Neuronal stem cell (in vitro differentiated cells): Measurements from ENCODE around the gene ZBTB48.

Source experiments
- DNase-seq: peaks from one replicate; pipeline ENCODE4 v3.0.0-alpha.2; 2013; ENCODE audit warnings: low spot score
- H2AFZ ChIP-seq: one replicate; pipeline ENCODE4 v1.6.1; 2013; ENCODE audit warnings: mild to moderate bottlenecking, low read length, inconsistent platforms
- H2AK5ac ChIP-seq: 2 replicates; pipeline ENCODE4 v1.6.1; 2013; ENCODE audit warnings: low read depth, mild to moderate bottlenecking, inconsistent platforms, low read length, moderate library complexity, mixed read lengths
- H2BK120ac ChIP-seq: 2 replicates; pipeline ENCODE4 v1.6.1; 2013; ENCODE audit warnings: low read depth, mild to moderate bottlenecking, inconsistent platforms, low read length, moderate library complexity, mixed read lengths
- H2BK12ac ChIP-seq: one replicate; pipeline ENCODE4 v1.6.1; 2013; ENCODE audit warnings: low read length, inconsistent platforms
- H2BK15ac ChIP-seq: 2 replicates; pipeline ENCODE4 v1.6.1; 2013; ENCODE audit warnings: mild to moderate bottlenecking, low read length, inconsistent platforms, mixed read lengths
- H2BK5ac ChIP-seq: one replicate; pipeline ENCODE4 v1.6.1; 2013; ENCODE audit warnings: inconsistent platforms, mild to moderate bottlenecking, low read length, moderate library complexity
- H3K14ac ChIP-seq: one replicate; pipeline ENCODE4 v1.6.1; 2013; ENCODE audit warnings: low read length, inconsistent platforms
- H3K18ac ChIP-seq: 2 replicates; pipeline ENCODE4 v1.6.1; 2013; ENCODE audit warnings: low read length, inconsistent platforms
- H3K23ac ChIP-seq: 2 replicates; pipeline ENCODE4 v1.6.1; 2013; ENCODE audit warnings: low read depth, mild to moderate bottlenecking, mixed read lengths, low read length, inconsistent platforms; ENCODE audit not compliant: poor library complexity
- H3K27ac ChIP-seq: replicated peaks from 3 replicates; pipeline ENCODE4 v1.5.1; 2013; ENCODE audit warnings: low read length, inconsistent platforms
- H3K27me3 ChIP-seq, 3 experiments: 2 replicates each; pipeline ENCODE4 v1.6.1; 2013; ENCODE audit warnings: low read length in 3 of 3, mild to moderate bottlenecking in 2 of 3, inconsistent platforms in 1 of 3, low read depth in 1 of 3, mixed read lengths in 1 of 3, moderate library complexity in 1 of 3; ENCODE audit not compliant: control insufficient read depth in 3 of 3, insufficient read depth in 3 of 3
- H3K36me3 ChIP-seq, 2 donors: replicated peaks in 1 of 2; 2 replicates each; pipeline ENCODE4 v1.6.1; 2013; ENCODE audit warnings: low read length in 2 of 2; ENCODE audit not compliant: control insufficient read depth in 2 of 2, insufficient read depth in 2 of 2
- H3K4ac ChIP-seq: 2 replicates; pipeline ENCODE4 v1.6.1; 2013; ENCODE audit warnings: inconsistent platforms, mild to moderate bottlenecking, low read length, moderate library complexity
- H3K4me1 ChIP-seq, 2 donors: 1 replicate in 1 of 2; 2 replicates in 1 of 2; pipeline ENCODE4 v1.6.1; 2013; ENCODE audit warnings: low read length in 2 of 2, low read depth in 1 of 2; ENCODE audit not compliant: control insufficient read depth in 2 of 2, insufficient read depth in 1 of 2
- H3K4me2 ChIP-seq: one replicate; pipeline ENCODE4 v1.6.1; 2013; ENCODE audit warnings: mild to moderate bottlenecking, low read length, inconsistent platforms; ENCODE audit not compliant: insufficient read depth, poor library complexity, severe bottlenecking
- H3K4me3 ChIP-seq, 2 donors: 2 replicates each; pipeline ENCODE4 v1.5.1; 2013; ENCODE audit warnings: low read length in 2 of 2, mild to moderate bottlenecking in 2 of 2, inconsistent platforms in 1 of 2, moderate library complexity in 1 of 2
- H3K79me1 ChIP-seq: one replicate; pipeline ENCODE4 v1.6.1; 2013; ENCODE audit warnings: low read depth, mild to moderate bottlenecking, inconsistent platforms, low read length, moderate library complexity
- H3K9ac ChIP-seq: one replicate; pipeline ENCODE4 v1.6.1; 2013; ENCODE audit warnings: mild to moderate bottlenecking, low read depth, low read length, inconsistent platforms; ENCODE audit not compliant: poor library complexity
- H3K9me3 ChIP-seq, 2 donors: replicated peaks in 1 of 2; 2 replicates each; pipeline versions ENCODE3 to v1.6.1; 2013; ENCODE audit warnings: low read length in 2 of 2, mild to moderate bottlenecking in 2 of 2, inconsistent platforms in 1 of 2, low read depth in 1 of 2, mixed read lengths in 1 of 2, moderate library complexity in 1 of 2; ENCODE audit not compliant: control insufficient read depth in 2 of 2, insufficient read depth in 1 of 2
- H4K8ac ChIP-seq: one replicate; pipeline ENCODE4 v1.6.1; 2013; ENCODE audit warnings: low read depth, mild to moderate bottlenecking, inconsistent platforms, low read length, moderate library complexity
- H4K91ac ChIP-seq: one replicate; pipeline ENCODE4 v1.6.1; 2013; ENCODE audit warnings: low read length, low read depth, mild to moderate bottlenecking, inconsistent platforms; ENCODE audit not compliant: poor library complexity
- WGBS, 2 donors: extraction: QIAGEN DNeasy Blood & Tissue Kit; methylation state at CpG; one replicate each; pipeline ENCODE4 v1.1.7; 2013; ENCODE audit warnings: missing lambda C conversion rate in 2 of 2, mixed read lengths in 1 of 2; ENCODE audit not compliant: insufficient read length in 2 of 2, insufficient replicate concordance in 1 of 2; ENCODE audit errors: extremely low coverage in 2 of 2; 5-methylcytosine and 5-hydroxymethylcytosine counted together

The ZBTB48 gene

DNA sequence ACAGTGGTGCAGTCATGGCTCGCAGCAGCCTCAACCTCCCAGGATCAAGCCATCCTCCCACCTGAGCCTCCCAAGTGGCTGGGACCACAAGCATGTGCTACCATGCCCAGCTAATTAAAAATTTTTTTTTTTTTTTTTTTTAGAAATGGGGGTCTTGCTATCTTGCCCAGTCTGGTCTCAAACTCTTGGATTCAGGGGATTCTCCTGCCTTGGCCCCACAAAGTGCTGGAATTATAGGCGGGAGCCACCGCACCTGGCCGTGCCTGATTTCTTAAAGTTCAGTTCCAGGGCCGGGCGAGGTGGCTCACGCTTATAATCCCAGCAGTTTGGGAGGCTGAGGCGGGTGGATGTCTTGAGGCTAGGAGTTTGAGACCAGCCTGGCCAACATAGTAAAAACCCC is 51.3 kb downstream of the ZBTB48 start:
- Histone ChIP-seq H3K18ac (no peak overlapping the region), H3K4ac (no peak overlapping the region), H2BK12ac (no peak overlapping the region), H3K14ac (no peak overlapping the region), H2AFZ (no peak overlapping the region), H3K23ac (no peak overlapping the region), H2BK15ac (no peak overlapping the region), H3K4me1 (peaks cover under 1 to 1% of the 10 kb centered on the region in 2 donors), H3K79me1 (peaks cover 18% of the 10 kb centered on the region), H3K4me3 (no peak overlapping the region), H3K36me3 (peaks cover 65 to 94% of the 10 kb centered on the region in 2 donors), H4K91ac (no peak overlapping the region), H2BK120ac (no peak overlapping the region), H3K9ac (no peak overlapping the region), H2BK5ac (no peak overlapping the region), H3K4me2 (no peak overlapping the region), H2AK5ac (no peak overlapping the region), H3K27me3 (no peaks in the 10 kb centered on the region), H3K27ac (no peak overlapping the region), H4K8ac (no peak overlapping the region), H3K9me3 (no peaks in the 10 kb centered on the region)
- no CpG with 5 or more reads among the region's 8 CpGs for WGBS, 2 donors
- DNase-seq, result no peak

DNA sequence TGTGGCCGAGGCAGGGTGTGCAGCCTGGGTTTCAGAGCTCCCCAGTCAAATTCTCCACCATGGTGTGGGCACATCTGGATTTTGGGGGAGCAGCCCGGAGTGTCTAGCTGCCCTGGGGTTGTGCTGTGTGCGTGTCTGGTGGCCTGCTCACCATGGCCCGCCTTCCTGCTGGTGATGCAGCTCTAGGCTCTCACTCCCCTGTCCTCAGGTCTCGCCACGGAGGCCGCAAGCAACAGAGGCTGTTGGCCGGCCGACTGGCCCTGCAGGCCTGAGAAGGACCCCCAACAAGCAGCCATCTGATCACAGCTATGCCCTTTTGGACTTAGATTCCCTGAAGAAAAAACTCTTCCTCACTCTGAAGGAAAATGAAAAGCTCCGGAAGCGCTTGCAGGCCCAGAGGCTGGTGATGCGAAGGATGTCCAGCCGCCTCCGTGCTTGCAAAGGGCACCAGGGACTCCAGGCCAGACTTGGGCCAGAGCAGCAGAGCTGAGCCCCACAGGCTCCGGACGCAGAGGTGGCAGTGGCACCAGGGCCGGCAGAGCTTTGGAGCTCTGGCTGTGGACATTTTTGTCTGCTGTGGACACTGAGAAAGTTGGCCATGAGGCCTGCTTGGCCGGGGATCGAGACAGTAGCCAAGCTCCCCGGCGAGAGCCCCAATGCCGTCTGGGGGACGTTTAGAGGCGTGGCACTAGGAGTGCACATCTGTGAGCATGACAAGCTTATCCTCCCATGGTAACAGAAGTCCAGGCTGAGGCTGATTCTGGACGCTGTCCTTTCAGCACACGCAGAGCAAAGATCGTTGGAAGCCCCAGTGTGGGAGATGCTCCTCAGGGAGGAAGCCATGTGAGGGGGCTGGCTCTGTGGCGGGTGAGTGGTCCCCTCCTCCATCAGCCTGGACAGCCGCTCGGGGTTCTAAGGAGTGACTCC is 53.1 kb downstream of the ZBTB48 start:
- Histone ChIP-seq H3K18ac (no peak overlapping the region), H3K27ac (no peak overlapping the region), H3K4me1 (no peaks in the 10 kb centered on the region), H3K4me3 (no peak overlapping the region), H2BK15ac (no peak overlapping the region), H3K4ac (no peak overlapping the region), H3K23ac (peak overlapping the region; percentile 55), H4K91ac (no peak overlapping the region), H3K4me2 (no peak overlapping the region), H2BK120ac (no peak overlapping the region), H3K36me3 (peaks cover 73 to 95% of the 10 kb centered on the region in 2 donors), H2BK12ac (no peak overlapping the region), H3K9ac (no peak overlapping the region), H2AK5ac (no peak overlapping the region), H2AFZ (no peak overlapping the region), H3K9me3 (peaks cover 0 to 2% of the 10 kb centered on the region in 2 donors), H3K79me1 (peaks cover 16% of the 10 kb centered on the region), H2BK5ac (no peak overlapping the region), H4K8ac (no peak overlapping the region), H3K27me3 (no peaks in the 10 kb centered on the region), H3K14ac (no peak overlapping the region)
- WGBS, 2 donors, result no CpG with 5 or more reads among the region's 30 CpGs
- DNase-seq, result no peak

DNA sequence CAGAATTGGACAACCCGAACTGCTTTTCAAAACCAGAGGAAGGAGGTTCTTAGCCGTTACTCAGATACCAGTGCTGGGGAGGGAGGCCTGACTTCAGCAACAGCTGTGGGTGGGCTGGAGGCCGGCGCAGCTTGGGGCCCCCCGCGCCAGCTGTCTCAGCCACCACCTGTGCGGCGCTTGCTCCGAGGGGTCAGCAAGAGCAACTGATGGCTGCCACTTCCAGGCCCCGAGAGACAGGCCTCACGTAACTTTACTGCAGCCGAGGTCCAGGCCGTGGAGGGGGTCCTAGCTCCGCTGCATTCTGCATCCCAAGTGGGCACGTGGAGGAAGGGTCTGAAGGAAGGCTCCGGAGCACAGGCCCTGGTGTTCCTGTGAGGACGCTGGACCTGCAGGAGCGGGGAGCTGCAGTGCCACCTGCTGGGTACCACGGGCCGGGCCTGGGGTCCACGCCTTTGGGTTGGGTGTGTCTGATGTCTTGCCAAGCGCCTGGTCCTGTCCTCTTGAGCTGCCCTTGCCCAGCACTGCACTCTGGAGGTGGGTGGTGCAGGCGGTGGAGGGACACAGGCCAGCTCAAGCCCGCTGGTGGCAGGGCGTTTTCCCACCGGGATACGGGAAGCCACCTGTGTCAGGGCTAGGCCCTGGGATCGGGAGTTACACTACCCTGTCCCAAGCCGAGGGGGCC is 54.7 kb downstream of the ZBTB48 start:
- H3K36me3 ChIP-seq, result peaks cover 65 to 94% of the 10 kb centered on the region in 2 donors
- no peak for DNase-seq
- H3K27me3 ChIP-seq, result no peaks in the 10 kb centered on the region

More for the DNA sequence above, 54.7 kb downstream of the ZBTB48 start:
- H2AK5ac ChIP-seq, result peak overlapping the region; percentile 28
- H3K4me2 ChIP-seq, result no peak overlapping the region
- no peak overlapping the region for H3K14ac ChIP-seq
- H3K4me1 ChIP-seq, result no peaks in the 10 kb centered on the region
- H2AFZ ChIP-seq, result no peak overlapping the region
- no peak overlapping the region for H2BK15ac ChIP-seq
- H3K79me1 ChIP-seq, result peaks cover 9% of the 10 kb centered on the region
- peak overlapping the region; percentile 11 for H3K18ac ChIP-seq
- no peak overlapping the region for H4K91ac ChIP-seq
- no CpG with 5 or more reads among the region's 29 CpGs for WGBS, 2 donors
- no peak overlapping the region for H4K8ac ChIP-seq
- H2BK5ac ChIP-seq, result peak overlapping the region; percentile 22
- H3K27ac ChIP-seq, result no peak overlapping the region
- H3K4ac ChIP-seq, result no peak overlapping the region
- H2BK120ac ChIP-seq, result no peak overlapping the region
- H3K9me3 ChIP-seq, result peaks cover 0 to 2% of the 10 kb centered on the region in 2 donors
- no peak overlapping the region for H3K4me3 ChIP-seq
- no peak overlapping the region for H3K9ac ChIP-seq
- no peak overlapping the region for H2BK12ac ChIP-seq
- no peak overlapping the region for H3K23ac ChIP-seq
